Central memory CD4-positive, alpha-beta T cell (primary cell): Measurements from ENCODE around the gene PAX7.

ENCODE experiments used
- DNase-seq: peaks from one replicate; pipeline ENCODE4 v3.0.0; 2022

The PAX7 gene

DNA sequence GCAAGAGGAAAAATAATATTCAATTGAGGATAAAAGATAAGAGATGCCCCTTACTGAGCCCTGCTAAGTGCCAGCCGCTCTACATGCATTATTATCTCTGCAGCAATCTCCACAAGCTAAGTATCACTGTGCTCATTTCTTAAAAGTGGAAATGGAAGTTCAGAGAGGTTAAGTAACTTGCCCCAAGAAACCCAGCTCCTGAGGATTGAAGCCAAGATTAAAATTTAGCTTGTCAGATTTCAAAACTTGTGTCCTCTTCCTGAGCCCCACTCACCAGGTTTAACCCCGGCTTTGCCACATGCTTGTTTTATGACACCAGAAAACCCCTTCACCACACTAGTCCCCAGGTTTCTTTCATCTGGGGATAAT is 11.2 kb upstream of the PAX7 start:
- DNase-seq, result no peak

- no peak for DNase-seq
Observed at GRCh38 chr1:18628511-18628910, 2.1 kb upstream of the PAX7 start.

GRCh38 chr1:18629659-18630510 is 761 bp upstream of the PAX7 start:
- DNase-seq, result no peak

DNA sequence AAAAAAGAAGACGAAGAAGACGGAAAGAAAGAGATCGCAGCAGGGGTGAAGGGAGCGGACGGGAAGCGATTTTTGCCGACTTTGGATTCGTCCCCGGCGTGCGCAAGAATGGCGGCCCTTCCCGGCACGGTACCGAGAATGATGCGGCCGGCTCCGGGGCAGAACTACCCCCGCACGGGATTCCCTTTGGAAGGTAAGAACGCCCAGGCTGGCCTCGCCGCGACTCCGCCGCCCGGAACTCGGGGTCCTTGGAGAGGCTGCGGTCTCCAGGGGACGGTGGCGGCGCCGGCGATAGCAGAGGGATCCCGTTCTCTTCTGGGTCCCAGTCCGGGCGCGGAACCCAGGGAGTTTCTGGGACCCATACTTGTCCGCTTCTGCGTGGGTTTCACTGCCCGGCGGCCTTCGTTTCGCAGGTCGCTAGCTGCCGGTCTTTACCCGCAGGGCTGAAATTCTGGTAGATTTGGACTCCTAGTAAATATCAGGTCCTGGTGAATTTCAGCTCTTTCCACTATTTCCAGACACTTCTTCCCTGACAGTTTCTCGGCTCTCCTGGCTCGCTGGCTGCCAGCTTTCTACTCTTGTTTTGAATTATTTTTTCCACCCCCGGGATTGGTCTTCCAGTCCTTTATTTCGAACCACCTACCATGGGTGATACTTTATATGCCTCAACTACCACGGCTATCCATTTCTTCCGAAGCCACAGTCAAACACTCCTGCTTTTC is 1.0 kb downstream of the PAX7 start:
- no peak for DNase-seq

DNA sequence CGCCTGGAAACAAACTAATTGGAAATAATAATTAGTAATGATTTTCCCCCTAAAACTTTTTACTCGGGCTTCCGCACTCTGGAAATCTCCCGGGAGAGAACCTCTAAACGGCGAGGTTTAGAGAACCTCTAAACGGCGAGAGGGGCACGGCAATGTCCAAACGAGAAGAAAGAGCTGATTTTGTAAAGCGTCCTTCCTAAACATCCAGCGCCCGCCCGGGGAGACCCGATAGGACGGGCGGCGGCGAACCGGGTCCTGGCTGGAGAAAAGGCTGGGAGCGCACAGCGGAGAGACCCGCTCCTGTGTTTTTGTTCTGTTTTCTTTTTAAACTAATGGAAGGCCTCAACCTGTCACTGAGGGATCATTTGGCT is 1.6 kb downstream of the PAX7 start:
- no peak for DNase-seq

- DNase-seq, result no peak
Observed at GRCh38 chr1:18632783-18633421, 2.3 kb downstream of the PAX7 start.

DNA sequence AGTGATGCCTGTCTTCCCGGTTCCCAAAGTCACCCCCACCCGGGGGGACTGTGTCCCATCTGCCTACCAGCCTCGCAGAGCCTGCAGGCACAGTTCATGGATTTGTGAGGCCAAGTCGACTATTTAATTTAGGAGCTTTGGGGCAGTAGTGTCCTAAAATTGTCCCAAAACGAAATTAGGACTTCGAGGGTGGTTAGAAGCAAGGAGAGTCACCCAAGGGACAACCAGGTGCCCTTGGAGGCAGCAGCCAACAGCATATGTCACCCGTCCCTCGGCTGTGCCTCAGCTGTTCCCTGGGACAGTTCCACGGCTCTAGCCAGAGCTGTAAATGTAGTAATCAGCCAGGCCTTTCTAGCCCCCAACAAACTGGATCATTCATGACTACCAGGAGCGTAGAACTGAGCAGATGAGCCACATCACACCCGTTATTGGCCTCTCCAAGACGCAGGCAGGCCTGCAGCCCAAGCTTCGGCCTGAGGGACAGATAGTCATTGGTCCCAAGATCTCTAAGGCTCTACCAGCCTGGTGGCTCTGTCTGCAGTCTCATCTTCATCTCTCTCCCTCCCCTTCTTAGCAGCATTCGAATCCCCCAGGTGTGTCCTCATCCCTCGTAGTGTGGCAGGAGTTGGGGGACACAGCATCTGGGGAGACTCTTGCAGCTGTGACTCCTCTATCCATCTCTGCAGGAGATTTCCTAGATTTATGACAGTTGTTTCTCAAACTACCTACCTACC is 2.9 kb downstream of the PAX7 start:
- no peak for DNase-seq

DNA sequence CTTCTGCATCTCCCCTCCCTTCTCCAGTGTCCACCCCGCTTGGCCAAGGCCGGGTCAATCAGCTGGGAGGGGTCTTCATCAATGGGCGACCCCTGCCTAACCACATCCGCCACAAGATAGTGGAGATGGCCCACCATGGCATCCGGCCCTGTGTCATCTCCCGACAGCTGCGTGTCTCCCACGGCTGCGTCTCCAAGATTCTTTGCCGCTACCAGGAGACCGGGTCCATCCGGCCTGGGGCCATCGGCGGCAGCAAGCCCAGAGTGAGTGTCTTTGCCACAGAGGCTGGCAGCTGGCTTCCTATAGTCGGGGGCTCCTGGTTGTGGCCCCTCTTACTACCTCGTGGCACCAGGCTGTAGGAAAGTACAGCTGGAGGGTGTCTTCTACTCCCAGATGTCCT is 3.6 kb downstream of the PAX7 start:
- DNase-seq, result no peak

DNA sequence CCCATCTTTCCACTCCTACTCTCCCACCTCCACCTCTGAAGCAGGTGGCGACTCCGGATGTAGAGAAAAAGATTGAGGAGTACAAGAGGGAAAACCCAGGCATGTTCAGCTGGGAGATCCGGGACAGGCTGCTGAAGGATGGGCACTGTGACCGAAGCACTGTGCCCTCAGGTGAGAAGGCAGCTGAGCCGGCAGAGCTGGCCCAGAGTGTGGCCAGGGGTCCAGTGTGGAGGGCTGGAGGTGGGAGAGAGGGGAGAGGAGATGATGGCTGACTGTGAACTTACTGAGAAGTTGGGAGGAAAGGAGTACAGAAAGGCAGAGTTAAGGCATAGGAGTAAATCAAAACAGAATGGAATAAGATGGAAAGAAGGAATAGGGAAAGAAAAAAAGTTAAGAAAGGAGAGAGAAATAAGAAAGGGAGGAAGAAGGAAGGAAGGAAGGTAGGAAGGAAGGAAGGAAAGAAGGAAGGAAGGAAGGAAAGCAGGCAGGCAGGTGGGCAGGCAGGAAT is 4.5 kb downstream of the PAX7 start:
- no peak for DNase-seq

DNA sequence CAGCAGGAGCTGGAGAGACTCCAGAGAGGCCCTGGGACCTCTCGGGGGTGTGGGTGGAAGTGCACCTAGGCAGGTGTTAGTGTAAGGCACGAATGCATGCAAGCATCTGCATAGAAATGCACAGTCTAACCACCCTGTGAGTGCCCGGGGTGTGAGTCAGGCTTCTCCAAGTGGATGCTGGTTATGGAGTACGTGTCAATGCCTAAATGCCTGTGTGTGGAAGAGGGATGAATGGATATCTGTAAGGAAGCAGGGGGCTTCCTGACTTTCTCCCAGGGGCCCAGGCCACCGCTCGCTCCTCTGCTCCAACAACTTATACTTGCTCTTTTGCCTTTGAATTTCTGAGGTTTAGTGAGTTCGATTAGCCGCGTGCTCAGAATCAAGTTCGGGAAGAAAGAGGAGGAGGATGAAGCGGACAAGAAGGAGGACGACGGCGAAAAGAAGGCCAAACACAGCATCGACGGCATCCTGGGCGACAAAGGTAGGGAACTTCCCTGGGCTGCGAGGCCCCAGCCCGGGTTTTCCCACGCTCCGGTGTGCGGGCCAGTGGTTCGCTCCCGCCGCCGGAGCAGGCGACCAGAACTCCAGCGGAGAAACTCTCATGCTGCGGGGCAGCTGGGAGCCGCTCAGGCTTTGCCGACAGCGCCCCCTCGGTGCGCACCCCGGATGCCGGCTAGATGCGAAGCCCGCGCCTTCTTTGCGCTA is 5.4 kb downstream of the PAX7 start:
- DNase-seq, result no peak

GRCh38 chr1:18636596-18637508 is 6.2 kb downstream of the PAX7 start:
- DNase-seq, result no peak

GRCh38 chr1:18637511-18637960 is 6.9 kb downstream of the PAX7 start:
- DNase-seq, result no peak

DNA sequence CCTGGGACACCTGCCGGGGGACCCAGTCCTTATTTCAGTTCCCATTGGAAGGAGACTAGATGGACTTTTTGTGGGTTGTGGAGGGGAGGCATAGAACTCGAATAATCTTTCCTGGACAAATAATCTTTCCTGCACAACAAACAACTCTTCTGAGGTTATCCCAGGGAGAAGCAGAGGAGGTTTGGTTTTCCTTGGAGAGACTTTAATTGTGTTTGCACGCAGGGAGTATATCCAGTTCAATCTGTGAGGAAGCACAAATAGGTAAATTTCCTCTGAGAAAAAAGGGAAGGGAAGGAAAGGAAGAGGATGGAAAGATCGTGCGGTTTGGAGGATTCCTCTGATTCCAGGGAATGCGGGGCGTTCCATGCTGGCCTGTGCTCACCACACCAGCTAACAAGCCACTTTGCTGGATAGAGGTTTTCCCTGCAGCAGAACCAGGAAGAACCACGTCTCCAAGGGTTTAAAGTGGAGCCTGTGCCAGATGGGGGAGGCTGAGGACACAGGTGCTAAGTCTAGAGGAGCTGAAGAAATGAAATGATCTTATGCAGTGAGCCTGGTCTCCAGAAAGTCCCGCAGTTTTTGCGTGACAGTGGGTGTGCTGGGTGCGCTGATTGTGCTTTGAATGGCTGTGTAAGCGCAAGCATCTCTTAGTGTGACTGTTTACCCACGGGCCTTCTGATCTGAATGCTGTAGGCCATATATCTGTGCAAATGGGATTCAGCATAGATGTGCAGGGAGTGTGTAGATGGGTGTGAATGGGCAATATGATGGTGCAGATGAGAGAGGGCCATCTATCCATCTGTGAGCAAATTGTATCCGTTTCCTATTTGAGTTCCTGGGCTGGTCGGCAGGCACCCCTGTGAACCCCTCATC is 7.6 kb downstream of the PAX7 start:
- DNase-seq, result no peak

DNA sequence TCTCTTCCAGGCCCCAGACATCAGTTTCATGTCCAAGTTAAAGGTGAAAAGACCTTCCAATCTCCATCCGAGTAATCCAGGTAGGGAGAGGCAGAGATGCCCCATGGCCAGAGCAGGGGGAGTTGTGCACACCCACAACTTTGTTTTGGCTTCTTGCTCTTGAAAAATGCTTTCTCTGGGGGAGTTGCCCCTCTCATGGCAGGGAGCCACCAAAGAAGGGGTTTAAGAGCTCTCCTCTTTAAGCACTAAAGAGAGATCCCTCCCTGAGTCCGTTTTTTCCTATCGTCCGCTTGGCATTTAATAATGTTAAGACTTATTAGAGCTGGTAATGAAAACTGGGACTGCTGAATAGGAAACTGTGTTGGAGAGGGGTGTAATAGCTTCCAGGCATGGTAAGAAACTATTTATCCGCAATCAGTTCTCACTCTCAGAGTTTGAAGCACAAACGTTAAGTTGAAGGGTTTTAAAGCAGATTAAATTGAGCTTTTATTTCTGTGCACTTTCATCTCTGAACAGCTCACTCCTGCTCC is 8.3 kb downstream of the PAX7 start:
- DNase-seq, result no peak

DNA sequence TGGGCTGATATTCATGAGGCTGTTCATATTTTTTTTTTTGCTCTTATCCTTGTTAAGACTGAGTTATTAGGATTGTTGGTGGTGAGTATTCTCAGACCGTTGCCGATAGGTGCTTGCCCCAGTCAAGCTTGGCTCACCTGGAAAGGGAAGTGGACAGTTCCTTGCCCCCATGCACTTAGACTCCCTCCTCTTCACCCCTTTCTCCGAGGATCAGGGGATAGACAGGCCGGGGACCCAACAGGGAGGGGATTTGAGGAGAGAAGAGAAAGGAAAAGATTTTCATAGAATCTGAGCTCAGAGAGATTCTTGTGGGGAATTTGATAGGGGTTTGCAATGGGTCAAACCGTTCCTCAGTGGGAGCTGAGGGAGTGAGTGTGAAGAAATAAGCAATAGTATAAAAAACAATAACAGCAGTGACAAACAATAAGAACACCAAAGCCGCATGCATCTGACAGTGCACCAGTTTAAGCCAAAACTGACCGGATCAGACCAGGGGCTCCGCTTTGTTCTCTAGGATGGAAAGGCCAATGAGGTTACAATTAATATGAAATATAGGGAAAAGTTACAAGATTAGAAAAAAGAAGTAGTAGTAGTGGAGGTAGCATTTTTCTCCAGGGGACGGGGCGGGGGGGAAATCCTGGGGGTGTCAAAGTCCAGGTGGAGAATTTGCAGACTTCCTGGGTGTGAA is 8.9 kb downstream of the PAX7 start:
- no peak for DNase-seq

DNA sequence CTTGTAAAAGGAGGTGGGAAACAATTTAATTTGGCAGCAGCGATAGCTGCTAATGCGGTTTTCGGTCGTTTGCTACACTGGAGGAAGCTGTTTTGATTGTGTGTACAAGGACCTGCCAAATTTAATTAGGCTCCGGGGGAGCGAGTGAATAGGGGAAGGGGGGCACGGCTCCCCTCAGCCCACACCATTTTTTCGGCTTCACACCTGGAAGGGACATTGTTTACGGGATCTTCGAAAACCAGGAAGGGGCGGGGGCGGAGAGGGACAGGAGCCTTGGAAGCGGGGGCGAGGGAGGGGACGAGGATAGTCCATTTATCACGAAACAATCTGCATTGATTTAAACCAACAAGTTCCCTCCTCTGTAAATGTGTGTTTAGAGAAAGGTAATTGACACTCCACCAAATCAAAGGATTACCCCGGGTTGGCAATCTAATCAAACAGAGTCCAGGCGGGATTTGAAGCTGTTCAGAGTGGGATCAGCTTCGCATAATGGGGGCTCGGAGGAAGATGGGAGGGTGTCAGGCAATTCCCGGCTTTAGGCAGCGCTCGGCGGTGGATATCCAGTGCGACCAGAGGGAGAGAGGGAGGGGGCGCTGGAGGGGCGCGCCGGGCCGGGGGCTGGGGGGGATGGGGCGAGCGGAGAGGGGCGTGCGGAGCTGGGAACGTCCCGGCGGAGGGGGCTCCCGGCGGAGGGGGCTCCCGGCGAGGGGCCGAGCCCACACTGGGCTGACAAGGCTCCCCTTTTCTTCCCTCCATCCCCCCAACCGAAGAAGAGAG is 9.8 kb downstream of the PAX7 start:
- DNase-seq, result no peak

DNA sequence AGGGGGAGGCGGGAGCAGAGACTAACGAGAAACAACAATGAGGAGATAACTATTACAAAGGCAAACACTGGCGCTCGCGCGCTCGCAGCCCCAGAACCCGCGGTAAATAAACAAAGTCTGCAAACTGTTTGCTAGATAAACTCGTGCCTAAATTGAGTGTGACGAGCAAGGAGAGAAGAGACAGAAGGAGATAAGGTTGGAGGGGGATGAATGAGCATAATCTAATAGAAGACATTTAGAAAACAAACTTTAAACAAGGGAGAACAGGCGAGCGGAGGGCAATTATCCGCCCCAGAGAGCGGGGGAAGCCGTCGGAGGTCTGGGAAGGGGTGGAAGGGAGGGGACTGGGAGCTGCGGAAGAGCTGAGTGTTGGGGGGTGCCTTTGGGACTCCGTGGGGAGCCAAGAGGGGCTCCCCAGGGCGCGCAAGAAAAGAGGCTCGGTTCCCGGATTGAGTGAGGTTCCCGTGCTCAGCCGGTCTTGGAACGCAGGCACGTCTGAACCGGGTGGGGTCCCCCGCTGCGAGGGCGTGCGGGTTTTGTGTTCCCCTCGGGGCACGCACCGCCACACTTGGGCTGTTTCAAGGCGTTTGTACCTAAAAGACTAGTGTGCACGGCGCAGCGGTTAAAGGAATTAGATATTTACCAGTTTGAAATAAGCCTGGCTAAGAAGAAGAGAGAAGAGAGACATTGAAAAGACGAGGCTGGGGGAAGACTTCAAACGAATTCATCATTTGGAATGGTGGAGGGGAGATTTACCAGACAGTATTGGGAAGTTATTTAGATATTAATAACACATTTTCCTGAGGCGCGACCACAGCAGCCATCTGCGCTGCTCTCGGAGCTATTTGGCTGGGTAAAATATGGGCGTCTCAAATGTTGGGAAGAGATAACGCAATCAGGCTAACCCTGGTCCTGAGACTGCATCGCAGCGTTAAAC is 10.6 kb downstream of the PAX7 start:
- no peak for DNase-seq
